Endothelial cell of umbilical vein (primary cell): ENCODE data around the gene CAMK2N1. TPM values are rescaled to one million over a fixed set of nuclear protein-coding genes. Genes with fewer than 3 reads are reported as not detected.

Source experiments
- BruUV-seq: library from RNA; stranded (reverse); fragments of 400-500 nt; replicated peaks from 2 replicates; lab custom pipeline; 2021; lab: Mats Ljungman, UMichigan
- CTCF ChIA-PET: fragments of 300-600, 350-600 bp; sonication (Branson Sonifier 250); formaldehyde crosslinking; loops from one replicate; lab custom pipeline; 2021; ENCODE audit warnings: antibody characterized with exemption, inconsistent platforms; lab: Charles Lee
- POLR2A ChIA-PET: fragments of 300-600, 350-600 bp; sonication (Branson Sonifier 250); formaldehyde crosslinking; loops from one replicate; lab custom pipeline; 2021; ENCODE audit warnings: antibody characterized with exemption, inconsistent platforms; lab: Charles Lee
- DNase-seq: peaks from one replicate; pipeline ENCODE4 v3.0.0-alpha.2; 2011; ENCODE audit warnings: low read depth, low spot score
- FAIRE-seq: peaks from 2 replicates; lab custom pipeline; 2011; peaks lifted over from hg19 to GRCh38; lab: Jason Lieb, UNC
- H2AFZ ChIP-seq: 2 replicates; pipeline ENCODE4 v1.6.0; 2012; ENCODE audit warnings: low read depth, low read length, control low read depth, inconsistent platforms
- H3K27ac ChIP-seq: 2 replicates; pipeline ENCODE4 v1.5.1; 2011; ENCODE audit warnings: low read depth, mild to moderate bottlenecking, control low read depth, low read length, moderate library complexity; ENCODE audit not compliant: insufficient read depth
- H3K27me3 ChIP-seq, 2 experiments: 2 replicates each; pipeline versions ENCODE4 v1.6.0 to v1.6.1; 2011; ENCODE audit warnings: low read length in 2 of 2, mixed read lengths in 1 of 2; ENCODE audit not compliant: control insufficient read depth in 2 of 2, insufficient read depth in 2 of 2
- H3K36me3 ChIP-seq, 2 experiments: 2 replicates in 1 of 2; 3 replicates in 1 of 2; pipeline ENCODE4 v1.5.1; 2011; ENCODE audit warnings: low read length in 2 of 2, mild to moderate bottlenecking in 1 of 2, moderate library complexity in 1 of 2; ENCODE audit not compliant: control insufficient read depth in 2 of 2, insufficient read depth in 2 of 2; ENCODE audit errors: extremely low read depth in 1 of 2
- H3K4me1 ChIP-seq: 3 replicates; pipeline ENCODE4 v1.5.1; 2011; ENCODE audit warnings: mild to moderate bottlenecking, low read length; ENCODE audit not compliant: control insufficient read depth, insufficient read depth; ENCODE audit errors: extremely low read depth
- H3K4me2 ChIP-seq: 2 replicates; pipeline ENCODE4 v1.6.1; 2011; ENCODE audit warnings: low read length, control low read depth, mixed read lengths; ENCODE audit not compliant: insufficient read depth
- H3K4me3 ChIP-seq, 3 experiments: fragments of 200-600 bp in 1 of 3; sonication (generic), shearing (Covaris generic) in 1 of 3; replicated peaks in 1 of 3; 2 replicates each; pipeline ENCODE4 v1.5.1; 2011 to 2016; ENCODE audit warnings: control low read depth in 3 of 3, low read length in 3 of 3, mild to moderate bottlenecking in 2 of 3, inconsistent platforms in 1 of 3, low read depth in 1 of 3, moderate library complexity in 1 of 3; ENCODE audit not compliant: insufficient read depth in 1 of 3
- H3K79me2 ChIP-seq: 2 replicates; pipeline ENCODE4 v1.6.0; 2012; ENCODE audit warnings: low read length, inconsistent platforms; ENCODE audit not compliant: control insufficient read depth, insufficient read depth
- H3K9ac ChIP-seq: replicated peaks from 2 replicates; pipeline ENCODE3; 2011; ENCODE audit warnings: low read length, control low read depth; ENCODE audit not compliant: insufficient read depth; ENCODE audit errors: extremely low read depth
- H3K9me1 ChIP-seq: replicated peaks from 3 replicates; pipeline ENCODE4 v1.6.0; 2011; ENCODE audit warnings: mild to moderate bottlenecking, low read length; ENCODE audit not compliant: control insufficient read depth, insufficient read depth; ENCODE audit errors: extremely low read depth
- H3K9me3 ChIP-seq: replicated peaks from 2 replicates; pipeline ENCODE4 v1.5.1; 2012; ENCODE audit warnings: low read length, inconsistent platforms; ENCODE audit not compliant: control insufficient read depth, insufficient read depth
- H4K20me1 ChIP-seq: replicated peaks from 2 replicates; pipeline ENCODE3; 2011; ENCODE audit warnings: mild to moderate bottlenecking, low read length; ENCODE audit not compliant: control insufficient read depth, insufficient read depth; ENCODE audit errors: extremely low read depth
- CTCF ChIP-seq, 2 donors: IDR thresholded peaks; 1 replicate in 1 of 2; 2 replicates in 1 of 2; pipeline ENCODE4 v1.5.1; 2011; ENCODE audit warnings: low read length in 2 of 2, mild to moderate bottlenecking in 2 of 2, moderate library complexity in 2 of 2, control low read depth in 1 of 2, inconsistent platforms in 1 of 2, low read depth in 1 of 2; ENCODE audit not compliant: insufficient read depth in 1 of 2; ENCODE audit errors: extremely low read depth in 1 of 2
- EZH2 ChIP-seq: IDR thresholded peaks from 2 replicates; pipeline ENCODE4 v1.6.1; 2012; ENCODE audit warnings: borderline replicate concordance, low read depth, mild to moderate bottlenecking, moderate library complexity, low read length, inconsistent platforms; ENCODE audit not compliant: severe bottlenecking
- FOS ChIP-seq: IDR thresholded peaks from 2 replicates; pipeline ENCODE4 v1.6.1; 2011; ENCODE audit warnings: mild to moderate bottlenecking, low read length, moderate library complexity, borderline replicate concordance; ENCODE audit not compliant: insufficient read depth
- JUN ChIP-seq: IDR thresholded peaks from 2 replicates; pipeline ENCODE4 v1.6.1; 2011; ENCODE audit warnings: borderline replicate concordance, low read depth; ENCODE audit not compliant: insufficient read length, insufficient read depth
- MAX ChIP-seq: IDR thresholded peaks from 2 replicates; pipeline ENCODE4 v1.6.1; 2011; ENCODE audit not compliant: insufficient read depth, insufficient read length
- POLR2A ChIP-seq: IDR thresholded peaks from 2 replicates; pipeline ENCODE4 v1.6.1; 2012; ENCODE audit warnings: low read depth, mild to moderate bottlenecking, control low read depth, low read length
- POLR2AphosphoS5 ChIP-seq: IDR thresholded peaks from 2 replicates; pipeline ENCODE4 v1.6.1; 2012; ENCODE audit warnings: low read depth, mild to moderate bottlenecking, control low read depth, low read length, moderate library complexity; ENCODE audit not compliant: insufficient read depth
- dilution Hi-C: fragments of 300-500 bp; cut with MboI; formaldehyde crosslinking; loops from one replicate; pipeline ENCODE4 v1.15.0; 2019; ENCODE audit warnings: low sequenced_read_pairs; ENCODE audit not compliant: extremely low pct_ligation_motif_present
- intact Hi-C: fragments of 100-400 bp; cut with micrococcal nuclease; formaldehyde crosslinking; loops from one replicate; pipeline ENCODE4 v1.10.0; 2022
- polyA plus RNA-seq, 4 experiments: library from polyadenylated mRNA; depleted of rRNA in 3 of 4; stranded (reverse) in 3 of 4; unstranded in 1 of 4; fragments of >200 nt; gene quantifications; 2 replicates each; pipeline versions ENCODE4 v1.2.1 to v1.2.3, GENCODE V29; 2011 to 2012; ENCODE audit warnings: missing spikeins in 1 of 4
- total RNA-seq: library from RNA; stranded (reverse); gene quantifications from 2 replicates; pipeline ENCODE4 v1.2.3, GENCODE V29; 2021

The CAMK2N1 gene
- total and polyA plus RNA-seq, 2 donors (not counting 3 experiments of a cell fraction or from before 2014, with no cell fraction given): 3.3 to 18.3 TPM

- H3K4me3 ChIP-seq: no peak overlapping the region
- no peaks in the 10 kb centered on the region for H3K4me1 ChIP-seq
- dilution Hi-C loops: no loop called here
- no peaks in the 10 kb centered on the region for H3K27me3 ChIP-seq
- ChIA-PET CTCF (interaction anchor here (0.9 kb wide), 1 partner anchor 86 kb away, joined by 4 read pairs; no protein-coding TSS in a partner anchor), POLR2A (no interaction called here)
- H3K27ac ChIP-seq: no peak overlapping the region
- no peak overlapping the region for H2AFZ ChIP-seq
- H3K4me2 ChIP-seq: no peak overlapping the region
- no peaks in the 10 kb centered on the region for H3K9me3 ChIP-seq
- no peaks in the 10 kb centered on the region for H3K36me3 ChIP-seq
- H4K20me1 ChIP-seq: no peaks in the 10 kb centered on the region
- H3K9ac ChIP-seq: no peak overlapping the region
- no peak for DNase-seq
- no peaks in the 10 kb centered on the region for H3K79me2 ChIP-seq
- no peaks in the 10 kb centered on the region for H3K9me1 ChIP-seq
- TF ChIP-seq CTCF (IDR thresholded peaks at IDR 0.05; ENCODE audit: extremely low read depth in 1 of 2, insufficient read depth in 1 of 2, low read depth in 1 of 2, low read length in 2 of 2) (no peak), EZH2 (no peak), JUN (no peak)
- no TSS peak for BruUV-seq
- FAIRE-seq: no peak
- intact Hi-C loops: no loop called here
These were observed 38.2 kb downstream of the CAMK2N1 start for GRCh38 chr1:20447794-20448193.

- no peaks in the 10 kb centered on the region for H3K79me2 ChIP-seq
- CTCF ChIA-PET: interaction anchor here (0.9 kb wide), 1 partner anchor 234 kb away, joined by 3 read pairs; no protein-coding TSS in a partner anchor
- dilution Hi-C loops: no loop called here
- no peak overlapping the region for H3K9ac ChIP-seq
- intact Hi-C loops: no loop called here
- H2AFZ ChIP-seq: no peak overlapping the region
- no peak overlapping the region for H3K27ac ChIP-seq
- FAIRE-seq (no peak), DNase-seq (no peak)
- TF ChIP-seq EZH2: no peak
- TF ChIP-seq POLR2A: no peak
- no peak for TF ChIP-seq JUN
- no peak for TF ChIP-seq POLR2AphosphoS5
- no peak for TF ChIP-seq MAX
- TF ChIP-seq FOS: no peak
- POLR2A ChIA-PET: no interaction called here
- no peaks in the 10 kb centered on the region for H3K9me1 ChIP-seq
- H4K20me1 ChIP-seq: no peaks in the 10 kb centered on the region
- H3K4me2 ChIP-seq: no peak overlapping the region
- H3K36me3 ChIP-seq: no peaks in the 10 kb centered on the region
- H3K9me3 ChIP-seq: no peaks in the 10 kb centered on the region
- no TSS peak for BruUV-seq
- H3K4me1 ChIP-seq: no peaks in the 10 kb centered on the region
- no peak overlapping the region for H3K4me3 ChIP-seq
- no peaks in the 10 kb centered on the region for H3K27me3 ChIP-seq
These were observed 39.2 kb downstream of the CAMK2N1 start for GRCh38 chr1:20446796-20447195.
